Activated naive CD4-positive, alpha-beta T cell (primary cell): Measurements from ENCODE around the gene RAB25.
"Not testable (repeated sequence)": the region's sequence is repeated elsewhere in the genome, so short reads cannot be mapped to it uniquely, and the experiment has no call there.

Experiments
- DNase-seq, 4 experiments: peaks; one replicate each; lab custom pipeline; 2025; lab: John Stamatoyannopoulos, UW

RAB25 gene

DNA sequence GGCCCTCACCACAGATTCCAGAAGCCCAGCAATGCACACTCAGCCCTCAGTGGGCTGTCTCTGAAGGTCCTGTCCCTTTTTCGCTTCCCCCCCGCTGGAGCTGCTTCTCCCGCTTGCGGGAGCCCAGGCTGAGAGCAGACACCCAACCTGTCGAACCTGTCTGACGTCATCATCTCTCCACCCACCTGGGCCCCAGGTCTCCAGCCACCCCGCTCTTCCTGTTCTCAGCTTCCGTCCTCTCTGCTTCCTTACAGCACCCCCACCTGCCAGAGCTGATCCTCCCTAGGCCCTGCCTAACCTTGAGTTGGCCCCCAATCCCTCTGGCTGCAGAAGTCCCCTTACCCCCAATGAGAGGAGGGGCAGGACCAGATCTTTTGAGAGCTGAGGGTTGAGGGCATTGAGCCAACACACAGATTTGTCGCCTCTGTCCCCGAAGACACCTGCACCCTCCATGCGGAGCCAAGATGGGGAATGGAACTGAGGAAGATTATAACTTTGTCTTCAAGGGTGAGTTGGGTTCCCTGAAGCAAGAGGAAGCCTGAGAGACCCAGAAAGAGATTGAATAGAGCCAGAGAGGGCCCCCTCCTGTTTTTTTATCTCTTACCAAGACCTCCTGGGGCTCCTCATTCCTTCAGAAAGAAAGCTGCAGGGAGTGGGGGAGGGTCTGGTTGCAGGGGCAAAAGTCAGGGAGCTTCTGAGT, at the start of gene RAB25:
TSS of gene RAB25 (plus strand) at position 224 of the 700 bp plus-strand sequence. CDS start at position 465, 241 bp downstream.
- no peak for DNase-seq

DNA sequence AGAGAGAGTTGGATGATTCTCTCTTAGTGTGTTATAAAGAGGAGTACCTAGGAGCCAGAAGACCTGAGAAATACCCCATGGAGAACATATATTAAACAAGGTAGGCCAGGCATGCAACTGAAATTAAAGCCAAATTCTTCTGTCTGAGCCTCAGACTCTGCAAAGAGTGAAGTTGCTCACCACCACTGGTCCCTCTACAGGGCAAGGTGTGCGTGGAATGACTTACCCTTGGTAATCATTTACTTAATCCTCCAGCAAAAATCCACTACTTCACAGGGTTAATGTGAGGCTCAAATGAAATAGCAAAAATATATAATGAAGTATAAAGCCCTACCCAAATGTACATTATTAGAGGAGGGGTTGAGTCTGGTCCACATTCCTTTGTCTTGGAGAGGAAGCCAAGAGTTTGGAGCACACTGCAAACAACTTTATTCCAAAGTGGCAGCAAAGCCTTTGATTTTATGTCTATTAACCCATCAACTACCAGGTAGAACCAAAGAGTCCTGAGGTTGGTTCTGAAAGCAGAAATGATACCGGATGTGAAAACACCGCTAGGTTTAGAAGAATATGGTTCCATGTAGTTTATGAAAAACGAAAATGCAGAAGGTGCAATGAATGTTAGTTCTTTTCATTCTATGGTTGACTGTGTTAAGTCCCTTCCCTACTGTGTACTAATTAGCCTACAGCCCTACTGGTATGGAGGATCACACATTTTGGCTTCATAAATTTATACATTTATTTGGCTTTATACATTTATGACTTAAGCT, 48.7 kb upstream of the RAB25 start:
- no peak for DNase-seq

GRCh38 chr1:156014829-156015228, 46.1 kb upstream of the RAB25 start:
- no peak for DNase-seq

DNA sequence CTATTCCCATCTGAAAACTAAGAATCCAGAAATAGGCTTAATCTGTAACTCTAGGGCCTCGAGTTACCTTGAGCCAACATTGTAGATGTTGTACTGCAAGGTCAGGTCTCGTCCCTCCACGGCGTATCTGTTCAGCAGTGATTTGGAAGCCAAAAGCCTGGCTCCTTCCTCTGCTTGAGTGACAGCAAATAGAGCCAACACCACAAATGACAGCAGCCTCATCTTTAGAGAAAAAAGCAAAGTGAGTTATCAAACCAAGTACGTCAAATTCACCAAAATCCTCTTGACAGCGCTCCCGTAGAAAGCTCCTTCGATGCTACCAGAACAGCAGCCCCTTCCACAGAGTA, 41.0 kb upstream of the RAB25 start:
- no peak for DNase-seq

- DNase-seq: peak; percentile 35 to 69 (median 52)
Observed at GRCh38 chr1:156020293-156021092, 40.5 kb upstream of the RAB25 start, which contains the start of gene SSR2. Gene SSR2 (minus strand): TSS chr1:156020951. CDS start chr1:156020167, 784 bp downstream.

- DNase-seq: no peak
Observed at GRCh38 chr1:156021093-156021428, 39.9 kb upstream of the RAB25 start.

DNA sequence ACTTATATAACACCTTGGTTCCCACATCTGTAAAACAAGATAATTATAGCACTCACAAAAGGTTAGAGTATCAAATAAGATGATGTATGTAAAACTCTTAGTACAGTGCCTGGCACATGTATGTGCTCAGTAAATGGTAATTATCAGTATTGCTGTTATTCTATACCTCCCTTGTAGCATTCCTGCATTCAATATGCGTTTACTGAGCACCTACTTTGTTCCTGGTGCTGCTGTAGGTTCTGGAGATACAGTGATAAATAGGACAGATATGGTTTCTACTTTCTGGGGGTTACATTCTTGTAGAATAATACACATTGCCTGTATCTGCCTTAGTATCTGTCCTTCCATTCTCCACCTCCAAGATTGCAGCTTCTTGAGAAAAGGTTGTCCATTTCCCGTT, 39.0 kb upstream of the RAB25 start:
- DNase-seq: no peak

DNA sequence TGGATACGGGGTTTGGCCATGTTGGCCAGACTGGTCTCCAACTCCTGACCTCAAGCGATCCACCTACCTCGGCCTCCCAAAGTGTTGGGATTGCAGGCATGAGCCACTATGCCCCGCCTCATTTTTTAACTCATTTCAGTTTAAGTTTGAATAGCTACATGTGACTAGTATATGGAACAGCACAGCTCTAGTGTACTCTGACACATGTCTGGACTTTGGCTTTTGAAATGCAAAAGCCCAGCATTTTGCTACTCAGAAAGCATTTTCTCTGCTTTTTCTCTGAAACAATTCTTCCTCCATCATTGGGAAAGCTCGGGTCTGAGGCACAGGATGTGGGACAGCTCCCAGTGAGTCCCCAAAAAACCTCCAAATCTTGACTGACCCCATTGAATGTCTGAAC, 36.2 kb upstream of the RAB25 start:
- no peak for DNase-seq

- DNase-seq: no peak
Observed at GRCh38 chr1:156025876-156026275, 35.1 kb upstream of the RAB25 start.

GRCh38 chr1:156026588-156026987, 34.4 kb upstream of the RAB25 start:
- no peak for DNase-seq

GRCh38 chr1:156033011-156033410, 27.9 kb upstream of the RAB25 start:
- no peak for DNase-seq

- not testable (repeated sequence) for DNase-seq
Observed at GRCh38 chr1:156034991-156035390, 26.0 kb upstream of the RAB25 start.

DNA sequence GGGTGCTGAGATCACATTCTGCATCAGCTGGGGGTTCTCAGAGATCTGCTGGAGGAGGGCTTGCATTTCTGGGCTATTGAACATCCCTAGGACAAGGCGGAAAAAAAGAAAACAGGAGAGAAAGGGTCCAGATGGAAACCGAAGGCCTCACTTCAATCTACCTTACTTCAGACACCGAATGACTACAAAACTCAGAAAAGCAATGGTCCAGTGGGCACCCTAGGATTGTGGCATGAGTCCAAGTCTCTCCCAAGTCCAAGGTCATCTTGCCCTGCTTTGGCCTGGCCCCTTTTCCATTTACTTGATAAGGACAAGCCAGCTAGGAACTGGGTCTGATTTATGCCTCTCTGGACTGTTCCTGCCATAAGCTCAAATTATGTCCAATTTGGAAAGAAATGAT, 18.1 kb upstream of the RAB25 start:
- no peak for DNase-seq

- DNase-seq: no peak
Observed at GRCh38 chr1:156045076-156045475, 15.9 kb upstream of the RAB25 start.

- no peak for DNase-seq
Observed at GRCh38 chr1:156048663-156049258, 12.2 kb upstream of the RAB25 start.

GRCh38 chr1:156050376-156050775, 10.6 kb upstream of the RAB25 start:
- no peak for DNase-seq

DNA sequence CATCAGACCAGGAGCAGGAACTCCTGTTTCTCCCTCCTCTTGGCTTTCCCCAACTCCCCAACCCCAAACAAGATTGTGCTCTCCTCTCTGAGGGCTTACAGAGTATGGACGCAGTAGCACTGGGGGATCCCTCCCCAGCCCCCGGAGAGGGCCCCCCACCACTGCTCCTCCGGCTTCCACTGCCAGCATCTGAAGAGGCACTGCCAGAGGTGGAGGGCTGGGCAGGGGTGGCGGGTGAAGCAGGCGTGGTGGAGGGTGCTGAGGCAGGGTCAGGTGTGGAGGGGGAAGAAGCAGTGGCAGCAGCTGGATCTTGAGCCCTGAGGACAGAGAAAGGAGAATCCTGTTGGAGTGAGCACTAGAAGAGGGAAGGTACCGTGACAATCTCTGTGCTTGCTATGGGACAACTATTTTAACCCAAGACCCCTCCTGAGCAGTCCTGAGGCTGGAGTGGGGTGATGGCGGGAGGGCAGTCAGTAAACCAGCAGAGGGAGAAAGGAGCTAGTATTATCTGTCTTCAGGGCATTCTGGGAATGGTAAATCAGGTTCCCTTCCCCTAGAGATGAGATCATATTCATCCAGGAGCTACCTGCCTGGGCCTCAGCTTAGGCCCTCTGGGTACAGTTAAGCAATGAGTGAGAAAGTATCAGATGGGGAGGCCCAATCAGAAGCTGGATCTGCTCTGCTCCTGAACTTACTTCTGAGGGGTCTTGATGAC, 9.8 kb upstream of the RAB25 start:
- DNase-seq: no peak

DNA sequence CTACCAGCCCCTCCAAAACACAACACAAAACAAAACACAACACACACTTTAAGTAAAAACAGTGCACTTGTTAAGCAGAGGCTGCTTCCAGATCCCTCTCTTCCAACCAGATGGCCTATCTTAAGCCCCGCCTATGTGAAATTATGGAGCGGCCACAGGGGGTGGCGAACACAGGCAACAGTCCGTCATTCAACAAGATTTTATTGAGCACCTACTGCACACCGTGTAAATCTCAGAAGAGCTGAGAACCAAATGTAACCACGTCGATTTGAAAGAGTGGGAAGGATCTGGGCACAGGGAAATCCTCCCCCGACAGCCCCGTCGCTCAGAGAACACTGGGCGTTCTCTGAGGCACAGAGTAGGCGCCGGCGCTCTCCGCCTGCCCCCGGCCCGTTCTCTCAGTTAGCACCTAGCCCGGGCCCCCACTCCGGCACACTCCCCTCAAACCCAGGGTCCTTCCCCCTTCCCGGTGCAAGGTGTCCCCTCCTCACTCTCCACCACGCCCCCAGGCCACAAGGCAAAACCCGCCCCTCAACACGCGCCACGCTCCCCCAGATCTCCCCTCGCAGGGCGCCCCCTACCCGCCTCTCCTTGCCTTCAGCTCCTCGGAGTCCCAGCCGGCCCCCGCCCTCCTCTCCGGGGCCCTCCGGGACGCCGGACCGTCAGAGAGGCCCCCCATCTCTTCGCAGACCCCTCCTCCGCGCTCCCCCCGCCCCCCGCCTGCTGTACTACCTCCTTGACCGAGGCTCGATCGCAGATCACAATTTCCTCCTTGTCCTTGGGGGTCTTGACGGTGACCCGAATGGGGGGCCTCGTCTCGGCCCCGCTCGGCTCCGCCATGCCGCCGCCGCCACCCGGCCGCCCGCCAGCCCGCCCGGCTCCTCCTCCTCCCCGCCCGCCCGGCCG, 7.8 kb upstream of the RAB25 start:
- DNase-seq: peak; percentile 26 to 70 (median 37)

DNA sequence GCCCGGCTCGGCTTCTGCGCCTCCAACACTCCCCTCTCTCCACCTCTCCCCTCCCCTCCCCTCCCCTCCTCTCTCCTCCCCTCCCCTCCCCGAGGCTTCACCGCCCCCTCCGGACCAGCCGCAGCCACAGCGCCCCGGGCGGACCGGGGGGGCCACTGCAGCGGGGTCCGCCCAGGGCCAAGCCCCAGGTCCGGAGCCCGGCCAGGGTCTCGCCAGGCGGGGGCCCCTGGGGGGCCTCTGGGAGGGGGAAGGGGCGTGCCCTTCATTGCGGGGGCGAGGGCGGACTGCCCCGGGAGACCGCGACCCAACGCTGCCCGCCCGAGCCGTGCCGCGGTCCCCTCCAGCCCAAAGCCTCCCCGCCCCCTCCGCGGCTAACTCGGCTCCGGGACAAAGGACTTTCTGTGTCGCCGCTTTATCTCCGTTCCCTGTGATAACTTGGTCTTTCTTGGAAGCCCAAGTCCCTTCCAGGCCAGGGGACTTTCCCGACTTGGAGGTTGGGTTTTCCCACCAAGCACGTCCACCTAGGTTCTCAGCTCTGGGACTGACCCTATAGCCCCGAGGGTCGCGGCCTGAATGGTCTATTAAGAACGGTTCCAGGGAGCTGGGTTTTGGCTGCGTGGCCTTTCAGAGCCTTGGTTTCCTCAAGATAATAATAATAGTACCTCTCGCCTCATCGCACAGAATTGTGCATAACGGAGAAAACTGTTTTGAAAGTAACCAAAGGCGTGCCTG, 7.0 kb upstream of the RAB25 start, which contains the start of gene UBQLN4:
TSS of gene UBQLN4 (minus strand) at position 31 of the 732 bp plus-strand sequence. CDS start 97 bp downstream, outside the sequence.
- peak; percentile 58 to 83 (median 64) for DNase-seq
